K562 (cell line): Measurements from ENCODE around the gene MYCBP2. TPM values are rescaled to one million over a fixed set of nuclear protein-coding genes. Genes with fewer than 3 reads are reported as not detected.

Experiments used
- ATF1 ChIP-seq, 2 experiments: fragments of 450-650 bp in 1 of 2; IDR thresholded peaks; 2 replicates each; pipeline ENCODE4 v1.6.1; 2016; ENCODE audit warnings: missing compliant biosample characterization in 1 of 2, missing genetic modification characterization in 1 of 2
- ATF7 ChIP-seq: fragments of 450-650 bp; IDR thresholded peaks from 2 replicates; pipeline ENCODE4 v1.7.1; 2014; ENCODE audit warnings: mild to moderate bottlenecking, moderate library complexity
- BHLHE40 ChIP-seq: IDR thresholded peaks from 2 replicates; pipeline ENCODE4 v1.6.1; 2011; ENCODE audit warnings: low read length, improper control_type of control experiment
- CCNT2 ChIP-seq: IDR thresholded peaks from 2 replicates; pipeline ENCODE4 v1.6.1; 2011; ENCODE audit warnings: borderline replicate concordance, low read depth, mild to moderate bottlenecking, moderate library complexity, mixed read lengths, low read length; ENCODE audit not compliant: insufficient read length; ENCODE audit errors: extremely low read depth
- EGR1 ChIP-seq: fragments of 450-650 bp; conservative IDR thresholded peaks from 2 replicates; pipeline ENCODE4 v1.6.1; 2017; ENCODE audit warnings: mild to moderate bottlenecking
- ESRRB ChIP-seq: fragments of 250-450 bp; sonication (Bioruptor Pico); IDR thresholded peaks from 2 replicates; pipeline ENCODE4 v1.5.0; 2020; ENCODE audit warnings: mild to moderate bottlenecking, moderate library complexity, borderline replicate concordance
- NEUROD1 ChIP-seq: fragments of 150-350 bp; IDR thresholded peaks from 2 replicates; pipeline ENCODE4 v1.6.1; 2014; ENCODE audit warnings: borderline replicate concordance, low read length, low read depth; ENCODE audit not compliant: partially characterized antibody
- TAF1 ChIP-seq: IDR thresholded peaks from 2 replicates; pipeline ENCODE4 v1.6.1; 2011; ENCODE audit warnings: mild to moderate bottlenecking, low read length, moderate library complexity; ENCODE audit not compliant: insufficient read depth, control insufficient read depth, severe bottlenecking; ENCODE audit errors: extremely low read depth
- TBP ChIP-seq: optimal IDR thresholded peaks from 2 replicates; pipeline ENCODE3; 2011; ENCODE audit warnings: low read depth, low read length, improper control_type of control experiment
- ZFX ChIP-seq: sonication (generic); formaldehyde crosslinking; IDR thresholded peaks from 2 replicates; pipeline ENCODE4 v1.8.0; 2022; ENCODE audit warnings: mild to moderate bottlenecking, missing genetic modification reagents, moderate library complexity
- ZNF184 ChIP-seq: sonication (generic); formaldehyde crosslinking; IDR thresholded peaks from 2 replicates; pipeline ENCODE4 v1.5.0; 2020; ENCODE audit warnings: missing genetic modification reagents
- polyA plus RNA-seq, 8 experiments: library from polyadenylated mRNA; depleted of rRNA in 4 of 8; stranded (reverse) in 5 of 8; unstranded in 3 of 8; fragments of >200 nt; fragmentation: Nextera tagmentation in 2 of 8; fragmentation: Illumina TruSeq in 1 of 8; extraction: Ambion mirVana in 2 of 8; extraction: Trizol in 1 of 8; gene quantifications; 2 replicates each; pipeline versions ENCODE4 v1.2.1 to v1.2.3, GENCODE V29; 2011 to 2014; ENCODE audit warnings: inconsistent platforms in 1 of 8, missing spikeins in 1 of 8
- total RNA-seq, 7 experiments: library from RNA; depleted of rRNA in 6 of 7; stranded (reverse); fragments of >200 nt in 6 of 7; fragmentation: Illumina TruSeq in 2 of 7; extraction: Trizol in 2 of 7; gene quantifications; 2 replicates each; pipeline versions ENCODE4 v1.2.1 to v1.2.3, GENCODE V29; 2011 to 2021; ENCODE audit warnings: low replicate concordance in 1 of 7
- TF ChIP-seq, protein P1 (sequence below): fragments of 450-650 bp; IDR thresholded peaks from 2 replicates; pipeline ENCODE4 v1.6.1; 2016; ENCODE audit warnings: mild to moderate bottlenecking, moderate library complexity

Gene MYCBP2
- total and polyA plus RNA-seq, 9 of the 15 experiments (the other 6 are each of a cell fraction or from before 2014, with no cell fraction given): 13.2 to 47.2 (median 28.9) TPM

DNA sequence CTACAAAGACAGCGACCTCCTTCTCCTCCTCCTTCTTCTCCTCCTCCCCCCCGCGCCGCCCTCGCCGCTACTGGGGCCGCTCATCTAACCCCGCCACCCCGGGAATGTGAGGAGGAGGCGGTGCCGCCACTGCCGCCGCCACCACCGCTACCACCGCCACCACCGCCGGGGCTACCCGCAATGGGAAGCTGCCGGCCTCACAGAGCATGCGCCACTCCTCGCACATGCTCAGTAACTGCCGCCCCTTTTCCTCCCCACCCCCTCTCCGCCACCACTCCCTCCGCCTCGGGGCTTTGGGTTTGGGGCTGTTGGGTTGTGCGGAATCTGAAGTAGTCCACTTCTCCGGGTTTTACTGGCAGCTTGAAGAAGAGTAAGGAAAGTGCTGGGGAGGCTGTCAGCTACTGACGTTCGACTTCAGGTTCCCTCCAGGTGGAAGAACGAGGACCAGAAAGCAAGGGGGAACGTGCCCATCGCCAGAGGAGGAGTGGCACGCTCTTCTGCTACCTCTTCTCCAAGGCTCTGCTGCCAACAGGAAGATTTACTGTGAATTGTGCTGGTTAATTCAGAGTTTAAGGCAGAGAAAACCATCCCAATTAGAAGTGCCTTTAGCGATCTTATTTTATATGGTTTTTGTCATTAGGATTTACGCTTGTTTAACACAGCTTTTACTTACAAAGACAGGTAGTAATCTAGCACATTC, at the start of gene MYCBP2 (continued):
- TF ChIP-seq, protein P1, sequence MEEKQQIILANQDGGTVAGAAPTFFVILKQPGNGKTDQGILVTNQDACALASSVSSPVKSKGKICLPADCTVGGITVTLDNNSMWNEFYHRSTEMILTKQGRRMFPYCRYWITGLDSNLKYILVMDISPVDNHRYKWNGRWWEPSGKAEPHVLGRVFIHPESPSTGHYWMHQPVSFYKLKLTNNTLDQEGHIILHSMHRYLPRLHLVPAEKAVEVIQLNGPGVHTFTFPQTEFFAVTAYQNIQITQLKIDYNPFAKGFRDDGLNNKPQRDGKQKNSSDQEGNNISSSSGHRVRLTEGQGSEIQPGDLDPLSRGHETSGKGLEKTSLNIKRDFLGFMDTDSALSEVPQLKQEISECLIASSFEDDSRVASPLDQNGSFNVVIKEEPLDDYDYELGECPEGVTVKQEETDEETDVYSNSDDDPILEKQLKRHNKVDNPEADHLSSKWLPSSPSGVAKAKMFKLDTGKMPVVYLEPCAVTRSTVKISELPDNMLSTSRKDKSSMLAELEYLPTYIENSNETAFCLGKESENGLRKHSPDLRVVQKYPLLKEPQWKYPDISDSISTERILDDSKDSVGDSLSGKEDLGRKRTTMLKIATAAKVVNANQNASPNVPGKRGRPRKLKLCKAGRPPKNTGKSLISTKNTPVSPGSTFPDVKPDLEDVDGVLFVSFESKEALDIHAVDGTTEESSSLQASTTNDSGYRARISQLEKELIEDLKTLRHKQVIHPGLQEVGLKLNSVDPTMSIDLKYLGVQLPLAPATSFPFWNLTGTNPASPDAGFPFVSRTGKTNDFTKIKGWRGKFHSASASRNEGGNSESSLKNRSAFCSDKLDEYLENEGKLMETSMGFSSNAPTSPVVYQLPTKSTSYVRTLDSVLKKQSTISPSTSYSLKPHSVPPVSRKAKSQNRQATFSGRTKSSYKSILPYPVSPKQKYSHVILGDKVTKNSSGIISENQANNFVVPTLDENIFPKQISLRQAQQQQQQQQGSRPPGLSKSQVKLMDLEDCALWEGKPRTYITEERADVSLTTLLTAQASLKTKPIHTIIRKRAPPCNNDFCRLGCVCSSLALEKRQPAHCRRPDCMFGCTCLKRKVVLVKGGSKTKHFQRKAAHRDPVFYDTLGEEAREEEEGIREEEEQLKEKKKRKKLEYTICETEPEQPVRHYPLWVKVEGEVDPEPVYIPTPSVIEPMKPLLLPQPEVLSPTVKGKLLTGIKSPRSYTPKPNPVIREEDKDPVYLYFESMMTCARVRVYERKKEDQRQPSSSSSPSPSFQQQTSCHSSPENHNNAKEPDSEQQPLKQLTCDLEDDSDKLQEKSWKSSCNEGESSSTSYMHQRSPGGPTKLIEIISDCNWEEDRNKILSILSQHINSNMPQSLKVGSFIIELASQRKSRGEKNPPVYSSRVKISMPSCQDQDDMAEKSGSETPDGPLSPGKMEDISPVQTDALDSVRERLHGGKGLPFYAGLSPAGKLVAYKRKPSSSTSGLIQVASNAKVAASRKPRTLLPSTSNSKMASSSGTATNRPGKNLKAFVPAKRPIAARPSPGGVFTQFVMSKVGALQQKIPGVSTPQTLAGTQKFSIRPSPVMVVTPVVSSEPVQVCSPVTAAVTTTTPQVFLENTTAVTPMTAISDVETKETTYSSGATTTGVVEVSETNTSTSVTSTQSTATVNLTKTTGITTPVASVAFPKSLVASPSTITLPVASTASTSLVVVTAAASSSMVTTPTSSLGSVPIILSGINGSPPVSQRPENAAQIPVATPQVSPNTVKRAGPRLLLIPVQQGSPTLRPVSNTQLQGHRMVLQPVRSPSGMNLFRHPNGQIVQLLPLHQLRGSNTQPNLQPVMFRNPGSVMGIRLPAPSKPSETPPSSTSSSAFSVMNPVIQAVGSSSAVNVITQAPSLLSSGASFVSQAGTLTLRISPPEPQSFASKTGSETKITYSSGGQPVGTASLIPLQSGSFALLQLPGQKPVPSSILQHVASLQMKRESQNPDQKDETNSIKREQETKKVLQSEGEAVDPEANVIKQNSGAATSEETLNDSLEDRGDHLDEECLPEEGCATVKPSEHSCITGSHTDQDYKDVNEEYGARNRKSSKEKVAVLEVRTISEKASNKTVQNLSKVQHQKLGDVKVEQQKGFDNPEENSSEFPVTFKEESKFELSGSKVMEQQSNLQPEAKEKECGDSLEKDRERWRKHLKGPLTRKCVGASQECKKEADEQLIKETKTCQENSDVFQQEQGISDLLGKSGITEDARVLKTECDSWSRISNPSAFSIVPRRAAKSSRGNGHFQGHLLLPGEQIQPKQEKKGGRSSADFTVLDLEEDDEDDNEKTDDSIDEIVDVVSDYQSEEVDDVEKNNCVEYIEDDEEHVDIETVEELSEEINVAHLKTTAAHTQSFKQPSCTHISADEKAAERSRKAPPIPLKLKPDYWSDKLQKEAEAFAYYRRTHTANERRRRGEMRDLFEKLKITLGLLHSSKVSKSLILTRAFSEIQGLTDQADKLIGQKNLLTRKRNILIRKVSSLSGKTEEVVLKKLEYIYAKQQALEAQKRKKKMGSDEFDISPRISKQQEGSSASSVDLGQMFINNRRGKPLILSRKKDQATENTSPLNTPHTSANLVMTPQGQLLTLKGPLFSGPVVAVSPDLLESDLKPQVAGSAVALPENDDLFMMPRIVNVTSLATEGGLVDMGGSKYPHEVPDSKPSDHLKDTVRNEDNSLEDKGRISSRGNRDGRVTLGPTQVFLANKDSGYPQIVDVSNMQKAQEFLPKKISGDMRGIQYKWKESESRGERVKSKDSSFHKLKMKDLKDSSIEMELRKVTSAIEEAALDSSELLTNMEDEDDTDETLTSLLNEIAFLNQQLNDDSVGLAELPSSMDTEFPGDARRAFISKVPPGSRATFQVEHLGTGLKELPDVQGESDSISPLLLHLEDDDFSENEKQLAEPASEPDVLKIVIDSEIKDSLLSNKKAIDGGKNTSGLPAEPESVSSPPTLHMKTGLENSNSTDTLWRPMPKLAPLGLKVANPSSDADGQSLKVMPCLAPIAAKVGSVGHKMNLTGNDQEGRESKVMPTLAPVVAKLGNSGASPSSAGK: peak; percentile 54; the same call in 1 of the 2 replicates
- TF ChIP-seq ZFX (CRISPR knock-in tag) (peak; percentile 53), ATF7 (peak; percentile 36; the same call in 1 of the 2 replicates), CCNT2 (peak; percentile 28), BHLHE40 (0 out of 2 replicates have a peak, but pooled peaks have one; percentile 12), ZNF184 (no peak), NEUROD1 (peak; percentile 98), ESRRB (CRISPR knock-in tag) (no peak), TAF1 (peak; percentile 76), TBP (peak; percentile 66), EGR1 (peak; percentile 39), ATF1 (CRISPR knock-in tag; IDR thresholded peaks at IDR 0.05) (no peak), ATF1 (tag; IDR thresholded peaks at IDR 0.05) (peak; percentile 48)
